GM19238 (cell line): ENCODE results near the gene ACACA.

Experiments used
- DNase-seq: peaks from one replicate; pipeline ENCODE4 v3.0.0; 2011; ENCODE audit warnings: low spot score; ENCODE audit not compliant: insufficient read length

Gene ACACA

GRCh38 chr17:37231887-37232286 lies 174.7 kb downstream of the ACACA start:
- DNase-seq: no peak

DNA sequence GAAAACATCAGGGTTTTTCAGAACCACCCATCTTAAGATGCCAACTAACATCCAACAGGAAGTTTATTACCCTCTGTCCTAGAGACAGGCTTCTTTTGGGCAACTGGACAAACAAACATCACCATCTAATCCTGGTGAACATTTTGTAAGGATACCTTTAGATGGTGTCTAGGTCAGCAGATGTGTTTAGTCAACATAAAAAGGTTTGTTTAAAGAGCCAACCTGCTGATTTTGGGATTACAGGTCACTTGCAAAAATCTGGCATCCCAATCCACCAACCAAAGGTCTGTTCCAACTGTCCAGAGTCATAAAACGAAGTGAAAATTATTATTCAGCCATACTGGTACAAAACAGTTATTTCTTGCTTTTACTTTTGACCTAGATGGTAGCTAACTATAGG lies 176.0 kb downstream of the ACACA start:
- DNase-seq: no peak

GRCh38 chr17:37225465-37225864 lies 181.2 kb downstream of the ACACA start:
- DNase-seq: no peak

- DNase-seq: no peak
These were observed 184.8 kb downstream of the ACACA start for GRCh38 chr17:37221865-37222264.

DNA sequence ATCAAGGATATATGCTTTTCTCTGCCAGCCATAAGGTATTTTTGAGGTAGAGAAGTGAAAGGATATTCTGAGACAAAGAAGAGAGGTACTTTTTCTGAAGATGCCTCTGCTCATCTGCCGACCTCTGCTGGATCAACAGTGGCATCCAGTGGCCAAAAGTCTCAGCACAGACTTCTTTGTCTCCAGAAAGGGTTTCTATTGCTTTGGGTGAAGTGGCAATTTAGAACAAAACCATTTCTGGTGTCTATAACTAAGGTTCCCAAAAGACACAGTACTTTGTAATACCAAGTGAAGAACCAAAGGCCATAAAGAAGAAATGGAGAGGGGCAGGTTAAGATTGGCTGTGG lies 186.1 kb downstream of the ACACA start:
- no peak for DNase-seq

GRCh38 chr17:37219876-37220606 lies 186.6 kb downstream of the ACACA start:
- DNase-seq: no peak

- no peak for DNase-seq
These were observed 187.8 kb downstream of the ACACA start for GRCh38 chr17:37218849-37219248.

DNA sequence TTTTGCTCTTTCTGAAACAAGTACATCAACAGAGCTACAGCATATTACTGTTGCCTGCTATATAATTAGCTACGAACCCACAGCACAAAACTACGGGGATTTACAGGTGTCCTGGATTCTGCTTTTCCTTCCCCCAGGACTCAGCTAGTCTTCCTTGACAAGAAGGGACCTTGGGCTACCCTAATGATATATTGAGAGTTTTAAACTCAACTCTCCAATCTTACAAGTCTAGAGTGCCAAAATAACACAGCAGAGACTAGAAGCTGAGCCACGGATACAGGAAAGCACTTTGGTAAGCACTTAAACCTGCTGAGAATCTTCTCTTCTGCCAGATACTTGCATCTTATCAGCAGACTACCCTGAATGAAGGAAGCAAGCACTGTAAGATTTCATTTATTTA lies 192.2 kb downstream of the ACACA start:
- DNase-seq: no peak

- DNase-seq: no peak
These were observed 192.7 kb downstream of the ACACA start for GRCh38 chr17:37213927-37214326.

DNA sequence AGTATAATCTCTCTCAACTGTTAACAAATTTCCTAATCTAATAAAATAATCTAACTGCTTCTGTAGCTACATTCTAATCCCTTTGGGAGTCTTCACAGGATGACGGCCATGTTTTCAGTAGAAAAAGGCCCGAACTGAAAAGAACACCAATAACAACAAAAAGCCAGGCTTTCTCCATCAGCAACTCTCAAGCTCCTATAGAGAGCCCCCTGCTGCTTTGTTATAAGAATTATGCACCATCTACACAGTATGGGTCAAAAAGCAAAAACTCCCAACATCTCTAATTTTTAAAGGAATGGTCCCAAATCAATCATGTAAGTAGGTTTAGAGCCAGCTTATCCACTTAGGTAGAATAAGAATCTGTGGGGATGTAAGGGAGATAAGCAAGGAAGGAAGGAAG lies 194.5 kb downstream of the ACACA start:
- DNase-seq: no peak

DNA sequence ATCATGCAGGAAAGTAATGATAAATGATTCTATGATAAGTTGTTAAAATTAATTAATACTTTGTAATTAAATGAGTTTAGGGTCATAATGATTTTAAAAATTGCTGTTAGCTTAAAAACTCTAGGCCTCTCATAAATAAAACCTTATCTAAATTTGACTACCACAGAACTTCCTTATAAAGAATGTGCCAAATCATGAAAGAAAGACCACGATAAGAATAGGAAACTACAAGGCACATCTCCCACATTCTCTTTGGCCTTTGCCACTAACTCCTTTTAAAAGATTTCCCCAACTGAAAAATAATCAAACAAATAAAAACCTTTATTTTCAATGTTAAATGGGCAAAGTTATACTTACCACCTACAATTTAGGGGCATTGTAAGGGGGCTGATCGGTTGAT lies 195.5 kb downstream of the ACACA start:
- DNase-seq: no peak

GRCh38 chr17:37207103-37207502 lies 199.5 kb downstream of the ACACA start:
- no peak for DNase-seq

DNA sequence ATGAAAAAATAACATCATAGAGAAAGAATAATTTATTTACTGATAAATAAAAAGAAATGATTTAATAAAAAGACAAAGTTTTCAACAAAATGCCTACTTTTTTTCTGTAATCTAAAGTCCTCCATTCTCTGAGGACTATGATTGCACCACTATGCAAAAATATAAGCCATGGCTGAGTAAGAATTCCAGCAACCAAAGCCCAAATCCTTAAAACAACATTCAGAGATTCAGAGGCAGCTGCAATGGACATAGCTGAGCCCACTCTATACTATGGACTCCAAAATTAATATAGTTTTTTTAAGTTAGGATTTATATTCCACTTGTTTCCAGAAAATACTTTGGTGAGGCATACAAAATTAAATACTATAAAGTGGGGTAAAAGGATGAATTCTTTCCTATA lies 200.3 kb downstream of the ACACA start:
- no peak for DNase-seq

DNA sequence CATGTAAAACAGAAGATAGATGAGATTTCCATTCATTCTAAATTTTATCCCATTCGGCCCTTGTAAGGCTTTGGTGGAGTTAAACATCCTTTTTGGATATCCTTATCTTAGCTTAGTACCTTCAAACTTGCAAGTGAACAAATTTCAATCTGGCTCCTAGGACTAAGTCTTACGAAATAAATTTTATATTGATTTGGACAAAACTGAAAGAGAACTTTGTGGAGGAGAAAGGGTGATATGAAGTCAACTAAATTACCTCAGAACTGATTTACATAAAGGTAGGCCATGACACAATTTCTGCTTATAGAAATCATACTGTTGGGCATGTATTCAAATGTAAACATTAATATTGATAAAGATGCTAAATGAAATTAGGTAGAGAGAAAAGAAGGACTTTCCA lies 206.1 kb downstream of the ACACA start:
- no peak for DNase-seq

- no peak for DNase-seq
These were observed 209.3 kb downstream of the ACACA start for GRCh38 chr17:37197336-37197735.

DNA sequence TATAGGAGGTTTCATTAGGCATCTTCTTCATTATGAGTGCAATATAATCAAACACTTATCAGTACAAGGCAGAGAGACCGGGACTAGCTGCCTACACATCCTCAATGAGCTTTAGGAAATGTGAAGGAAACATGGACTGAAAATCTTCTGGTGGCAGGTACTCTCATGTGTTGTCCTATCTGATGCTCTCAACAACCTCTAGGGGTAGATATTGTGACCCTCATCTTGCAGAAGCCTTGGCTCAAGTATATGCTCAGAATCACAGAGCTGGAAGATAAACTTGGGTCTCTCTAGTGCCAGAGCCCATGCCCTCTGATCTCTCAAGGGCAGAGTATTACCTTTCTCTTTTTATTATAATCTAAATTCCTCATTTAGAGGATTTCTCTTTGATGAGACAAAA lies 212.4 kb downstream of the ACACA start:
- DNase-seq: no peak

DNA sequence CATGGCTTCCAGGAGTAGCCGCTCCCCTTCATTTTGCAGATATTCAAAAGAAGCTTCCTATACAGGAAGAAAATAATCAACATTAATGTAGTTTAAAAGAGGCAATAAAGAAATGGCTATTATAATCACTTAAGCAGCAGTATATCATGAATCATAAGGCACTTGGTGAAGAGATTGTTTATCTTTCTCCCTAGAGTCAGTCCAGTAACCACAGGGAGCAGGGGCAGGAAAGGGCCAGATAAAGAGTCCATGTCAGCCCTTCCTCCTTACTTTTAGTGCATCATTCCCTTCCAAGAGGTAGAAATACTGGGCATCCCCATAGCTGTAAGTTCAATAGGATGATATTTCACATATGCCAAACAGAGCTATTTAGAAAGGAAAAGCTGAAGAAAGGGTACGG lies 215.4 kb downstream of the ACACA start:
- no peak for DNase-seq

GRCh38 chr17:37190493-37190892 lies 216.1 kb downstream of the ACACA start:
- no peak for DNase-seq

DNA sequence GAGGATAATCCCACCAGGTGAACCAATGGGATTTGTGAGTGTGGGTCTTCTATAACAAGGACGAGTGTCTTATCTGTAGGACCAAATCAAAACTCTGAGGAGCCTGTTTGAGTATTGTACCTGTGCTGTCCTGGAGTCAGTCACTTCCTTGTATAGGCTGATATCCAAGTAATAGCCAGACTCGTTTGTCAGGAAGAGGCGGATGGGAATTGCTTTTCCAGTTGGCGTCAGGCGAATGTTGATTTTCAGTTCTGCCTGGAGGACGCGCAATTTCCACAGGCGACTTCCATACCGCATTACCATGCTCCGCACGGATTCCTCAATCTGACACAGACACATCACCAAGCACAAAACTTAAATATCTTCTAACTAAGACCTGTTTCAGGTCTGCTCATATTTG lies 218.5 kb downstream of the ACACA start:
- DNase-seq: no peak

DNA sequence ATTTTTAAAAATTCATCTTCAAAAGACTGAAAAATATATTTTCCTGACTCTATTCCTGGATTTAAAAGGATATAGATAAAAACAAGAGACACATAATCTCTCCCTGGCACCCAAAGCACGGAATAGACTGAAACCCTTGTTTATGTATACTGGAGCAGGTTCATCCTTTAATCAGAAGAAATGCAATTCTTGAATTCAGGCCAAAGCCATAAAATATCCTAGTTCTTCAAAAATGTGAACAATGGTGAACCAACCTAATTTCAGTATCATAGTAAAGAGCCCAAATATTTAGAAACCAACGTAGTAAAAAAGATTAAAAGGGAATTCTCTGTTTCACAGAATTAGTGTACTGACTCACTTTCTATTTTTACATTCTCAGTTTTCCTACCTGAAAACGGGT lies 219.4 kb downstream of the ACACA start:
- DNase-seq: no peak

GRCh38 chr17:37182786-37183465 lies 223.7 kb downstream of the ACACA start:
- no peak for DNase-seq

DNA sequence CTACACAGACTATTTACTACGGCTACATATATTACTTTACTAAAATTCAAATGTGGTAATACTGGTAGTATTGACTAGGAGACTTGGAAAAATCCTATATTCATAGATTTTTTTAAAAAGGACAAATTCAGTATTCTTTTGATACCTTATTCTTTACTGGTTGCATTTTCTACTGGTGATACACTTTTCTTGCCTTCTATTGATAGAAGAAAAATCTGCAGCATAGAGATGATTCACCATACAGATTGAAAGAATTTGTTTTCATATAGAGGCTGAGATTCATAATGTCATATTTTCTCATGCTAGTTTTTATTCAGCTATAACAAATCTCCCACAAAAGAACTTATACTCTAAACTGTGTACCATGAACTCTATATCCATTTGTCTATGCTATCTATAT lies 226.3 kb downstream of the ACACA start:
- no peak for DNase-seq

GRCh38 chr17:37179893-37180292 lies 226.7 kb downstream of the ACACA start:
- no peak for DNase-seq
